Type B pancreatic cell (in vitro differentiated cells): ENCODE data around the gene PRR30. TPM values are rescaled to one million over a fixed set of nuclear protein-coding genes. Genes with fewer than 3 reads are reported as not detected.

Experiments
- DNase-seq: peaks from one replicate; pipeline ENCODE4 v3.0.0; 2021; ENCODE audit warnings: mixed read lengths; ENCODE audit not compliant: unreplicated experiment; ENCODE audit errors: extremely low spot score
- H3K27ac Mint-ChIP-seq: 2 replicates; pipeline ENCODE4 v1.8.0; 2021; ENCODE audit warnings: mild to moderate bottlenecking, mixed read lengths
- H3K27me3 Mint-ChIP-seq: 2 replicates; pipeline ENCODE4 v1.8.0; 2021; ENCODE audit warnings: mixed read lengths
- H3K36me3 Mint-ChIP-seq: 2 replicates; pipeline ENCODE4 v1.8.0; 2021; ENCODE audit warnings: mixed read lengths
- H3K4me1 Mint-ChIP-seq: one replicate; pipeline ENCODE4 v1.8.0; 2021; ENCODE audit warnings: mixed read lengths; ENCODE audit not compliant: unreplicated experiment
- H3K4me3 Mint-ChIP-seq: 2 replicates; pipeline ENCODE4 v1.8.0; 2021; ENCODE audit warnings: mild to moderate bottlenecking, mixed read lengths
- H3K9me3 Mint-ChIP-seq: 2 replicates; pipeline ENCODE4 v1.8.0; 2021; ENCODE audit warnings: mixed read lengths
- CTCF ChIP-seq: fragments of 200-600 bp; sonication (generic); conservative IDR thresholded peaks from 2 replicates; pipeline ENCODE4 v1.5.0; 2021; ENCODE audit warnings: antibody characterized with exemption, mild to moderate bottlenecking
- total RNA-seq: library from RNA; stranded (reverse); gene quantifications from 2 replicates; pipeline ENCODE4 v1.2.1, GENCODE V29; 2021; ENCODE audit warnings: low replicate concordance

PRR30 gene
- total RNA-seq, 1 donor from 2014 or later: not detected

DNA sequence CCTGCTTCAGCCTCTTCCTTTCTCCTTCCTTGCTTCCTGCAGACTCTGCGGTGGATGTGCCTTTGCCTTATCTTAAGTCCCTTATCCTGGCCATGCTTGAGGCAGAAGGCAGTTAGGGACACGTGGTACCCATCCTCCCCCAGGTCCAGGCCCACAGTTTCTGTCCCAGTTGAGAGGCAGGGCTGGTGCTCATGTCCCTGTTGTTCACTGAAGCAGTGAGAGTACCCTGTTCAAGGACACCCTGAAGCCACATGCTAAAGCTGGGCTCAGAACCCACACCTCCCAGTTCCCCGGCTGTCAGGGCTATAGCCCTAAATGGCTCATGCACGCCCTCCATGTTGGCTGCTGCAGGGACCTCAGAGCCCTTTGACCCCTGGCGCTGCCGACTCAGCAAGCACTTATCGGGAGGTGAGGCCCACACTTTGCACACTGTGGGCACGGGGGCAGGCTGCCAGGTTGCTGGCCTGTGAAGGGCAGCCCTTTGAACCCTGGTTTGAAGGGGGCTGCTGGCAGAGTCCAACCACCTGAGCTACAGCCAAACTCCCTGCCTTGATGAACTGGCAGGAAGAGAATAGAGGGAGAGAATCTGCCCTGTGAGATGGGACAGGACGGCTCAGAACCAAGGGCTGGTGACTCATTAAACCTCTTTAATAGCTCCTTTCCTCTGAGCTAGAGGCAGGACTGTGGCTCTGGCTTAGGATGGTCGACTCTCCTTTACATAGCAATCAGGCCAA lies 46.3 kb downstream of the PRR30 start:
- TF ChIP-seq CTCF: no peak
- Mint-ChIP-seq H3K9me3 (no peaks in the 10 kb centered on the region), H3K27ac (peak overlapping the region; percentile 62), H3K4me1 (peaks cover 17% of the 10 kb centered on the region), H3K4me3 (no peak overlapping the region), H3K27me3 (peaks cover 4% of the 10 kb centered on the region), H3K36me3 (no peaks in the 10 kb centered on the region)
- DNase-seq: no peak

- H3K27ac Mint-ChIP-seq: peak overlapping the region; percentile 62
- DNase-seq: no peak
- H3K4me3 Mint-ChIP-seq: no peak overlapping the region
- no peak for TF ChIP-seq CTCF
- H3K4me1 Mint-ChIP-seq: peaks cover 17% of the 10 kb centered on the region
- no peaks in the 10 kb centered on the region for H3K9me3 Mint-ChIP-seq
- no peaks in the 10 kb centered on the region for H3K36me3 Mint-ChIP-seq
- H3K27me3 Mint-ChIP-seq: peaks cover 10% of the 10 kb centered on the region
These were observed 47.2 kb downstream of the PRR30 start for GRCh38 chr2:27091746-27092695.

GRCh38 chr2:27089111-27089954 lies 49.9 kb downstream of the PRR30 start:
- no peaks in the 10 kb centered on the region for H3K36me3 Mint-ChIP-seq
- no peak overlapping the region for H3K4me3 Mint-ChIP-seq
- H3K27ac Mint-ChIP-seq: no peak overlapping the region
- H3K4me1 Mint-ChIP-seq: peaks cover 4% of the 10 kb centered on the region
- no peak for DNase-seq
- H3K27me3 Mint-ChIP-seq: peaks cover 10% of the 10 kb centered on the region
- H3K9me3 Mint-ChIP-seq: no peaks in the 10 kb centered on the region
- TF ChIP-seq CTCF: no peak

DNA sequence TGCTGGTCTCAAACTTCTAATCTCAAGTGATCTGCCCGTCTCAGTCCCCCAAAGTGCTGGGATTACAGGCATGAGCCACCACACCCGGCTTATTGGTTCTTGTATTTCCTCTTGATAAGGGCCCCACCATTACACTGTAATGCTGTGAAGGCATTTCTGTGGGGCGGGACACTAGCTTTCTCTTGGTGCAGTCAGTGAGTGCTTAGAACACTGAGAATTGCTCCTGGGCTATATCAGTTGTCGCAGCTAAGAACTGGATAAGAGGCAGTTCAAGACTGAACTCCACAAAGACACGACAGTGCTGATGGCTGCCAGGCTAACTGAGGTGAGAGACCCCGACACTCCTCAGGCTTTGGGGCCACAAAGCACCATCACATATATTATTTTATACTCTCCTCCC lies 50.6 kb downstream of the PRR30 start:
- H3K4me1 Mint-ChIP-seq: peaks cover 4% of the 10 kb centered on the region
- H3K4me3 Mint-ChIP-seq: peak overlapping the region; percentile 51
- no peak overlapping the region for H3K27ac Mint-ChIP-seq
- no peak for DNase-seq
- peaks cover 10% of the 10 kb centered on the region for H3K27me3 Mint-ChIP-seq
- H3K9me3 Mint-ChIP-seq: no peaks in the 10 kb centered on the region
- TF ChIP-seq CTCF: no peak
- no peaks in the 10 kb centered on the region for H3K36me3 Mint-ChIP-seq

DNA sequence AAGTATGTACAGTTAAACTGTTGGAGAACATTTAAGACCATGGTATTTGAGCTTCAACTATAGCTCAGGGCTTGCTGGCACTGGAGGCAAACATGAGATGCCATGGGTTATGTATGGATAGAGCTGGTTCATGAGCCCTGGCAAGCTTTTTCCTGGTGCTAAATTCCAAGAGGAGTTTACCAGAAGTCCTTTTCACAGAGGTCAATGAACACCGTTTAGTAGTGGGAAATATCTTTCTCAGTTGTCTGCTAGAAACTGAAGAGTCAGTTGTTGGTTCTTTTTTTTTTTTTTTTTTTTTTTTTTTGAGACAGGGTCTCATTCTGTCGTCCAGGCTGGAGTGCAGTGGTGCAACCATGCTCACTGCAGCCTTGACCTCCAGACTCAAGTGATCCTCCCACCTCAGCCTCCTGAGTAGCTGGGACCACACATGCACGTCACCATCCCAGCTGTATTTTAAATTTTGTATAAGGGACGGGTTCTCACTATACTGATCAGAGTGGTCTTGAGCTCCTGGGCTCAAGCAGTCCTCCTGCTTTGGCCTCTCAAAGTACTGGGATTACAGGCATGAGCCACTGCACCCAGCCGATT lies 51.3 kb downstream of the PRR30 start:
- no peaks in the 10 kb centered on the region for H3K36me3 Mint-ChIP-seq
- no peak overlapping the region for H3K27ac Mint-ChIP-seq
- TF ChIP-seq CTCF: no peak
- H3K27me3 Mint-ChIP-seq: peaks cover 10% of the 10 kb centered on the region
- H3K4me1 Mint-ChIP-seq: peaks cover 4% of the 10 kb centered on the region
- peak overlapping the region; percentile 70 for H3K4me3 Mint-ChIP-seq
- no peaks in the 10 kb centered on the region for H3K9me3 Mint-ChIP-seq
- DNase-seq: no peak
